NOMO-1 treated with dmso at 0.1 percent for 144 hours (cell line): ENCODE measurements around the gene ZNF25.
"Not testable (repeated sequence)": the region's sequence is repeated elsewhere in the genome, so short reads cannot be mapped to it uniquely, and the experiment has no call there.

ENCODE experiments used
- DNase-seq: peaks from one replicate; lab custom pipeline; 2025; ENCODE audit not compliant: unreplicated experiment; lab: John Stamatoyannopoulos, UW

The ZNF25 gene

DNA sequence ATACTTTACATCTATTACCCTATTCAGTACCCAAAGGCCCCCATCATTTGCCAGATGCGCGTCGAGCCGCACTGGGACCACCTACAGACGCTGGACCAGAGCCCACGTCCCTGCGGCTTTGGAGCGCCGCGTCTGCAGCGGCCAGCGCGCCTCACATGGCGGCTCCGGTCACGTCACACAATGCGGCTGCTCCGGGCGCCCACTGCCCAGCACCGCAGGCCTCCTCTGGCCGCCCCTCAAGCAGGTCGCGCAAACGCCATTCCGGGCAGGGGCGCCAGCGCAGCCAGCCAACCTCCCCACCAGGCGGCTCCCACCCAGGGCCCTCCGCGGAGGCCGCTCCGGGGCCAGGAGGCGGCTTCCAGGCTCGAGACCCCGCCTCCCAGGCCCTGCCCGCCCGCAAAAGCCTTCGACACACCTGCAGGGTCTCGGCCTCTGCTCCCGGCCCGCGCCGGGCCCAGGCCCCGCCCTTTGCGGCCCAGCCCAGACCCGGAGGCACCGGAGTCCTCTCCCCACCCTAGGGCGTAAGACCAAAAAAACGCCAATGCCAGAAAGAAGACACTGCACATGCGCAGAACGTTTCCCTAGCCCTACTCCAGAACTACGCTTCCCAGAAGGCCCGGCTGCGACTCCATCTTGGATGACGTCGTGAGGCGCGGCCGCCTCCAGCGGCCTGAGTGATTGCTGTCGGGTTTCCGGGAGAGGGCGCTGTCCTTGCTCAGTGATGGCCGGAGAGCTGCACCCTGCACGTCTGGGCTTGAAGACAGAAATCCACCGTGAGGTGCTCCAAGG, at the start of gene ZNF25:
ZNF25 (minus strand) TSS at position 557 of the 789 bp plus-strand sequence. CDS start 4,925 bp downstream, outside the sequence.
- peak; percentile 97 for DNase-seq

GRCh38 chr10:38025283-38025682, 48.8 kb upstream of the ZNF25 start:
- peak; percentile 23 for DNase-seq

DNA sequence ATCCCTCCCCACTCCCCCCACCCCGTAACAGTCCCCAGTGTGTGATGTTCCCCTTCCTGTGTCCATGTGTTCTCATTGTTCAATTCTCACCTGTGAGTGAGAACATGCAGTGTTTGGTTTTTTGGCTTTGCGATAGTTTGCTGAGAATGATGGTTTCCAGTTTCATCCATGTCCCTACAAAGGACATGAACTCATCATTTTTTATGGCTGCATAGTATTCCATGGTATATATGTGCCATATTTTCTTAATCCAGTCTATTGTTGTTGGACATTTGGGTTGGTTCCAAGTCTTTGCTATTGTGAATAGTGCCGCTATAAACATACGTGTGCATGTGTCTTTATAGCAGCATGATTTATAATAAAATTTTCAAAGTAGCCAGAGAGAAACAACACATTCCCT, 42.7 kb upstream of the ZNF25 start:
- DNase-seq, result not testable (repeated sequence)

- DNase-seq, result no peak
These were observed 39.9 kb upstream of the ZNF25 start for GRCh38 chr10:38016354-38016753.

- DNase-seq, result peak; percentile 84
These were observed 33.9 kb upstream of the ZNF25 start, which contains the start of gene ZNF33A for GRCh38 chr10:38010119-38010903. Gene ZNF33A (plus strand): TSS chr10:38010675. CDS start chr10:38012342, 1,667 bp downstream.

DNA sequence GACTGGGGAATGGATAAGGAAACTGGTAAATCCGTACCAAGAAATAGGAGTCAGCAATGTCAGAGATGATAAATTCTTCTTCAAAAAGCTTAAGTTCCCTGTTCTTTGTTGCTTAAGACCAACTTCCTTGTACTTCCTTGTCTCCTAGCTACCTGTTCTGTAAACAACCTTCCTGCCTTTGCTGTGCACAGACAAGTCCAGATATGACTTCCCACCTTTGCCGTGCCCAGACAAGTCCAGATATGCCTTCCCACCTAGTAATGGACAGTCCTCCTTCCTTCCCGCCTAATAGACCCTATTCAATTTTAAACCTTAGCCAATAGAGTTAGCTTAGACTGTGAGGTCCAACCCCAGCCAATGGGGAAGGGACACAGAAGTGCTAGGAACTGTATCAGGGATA, 31.5 kb upstream of the ZNF25 start:
- DNase-seq, result no peak

- no peak for DNase-seq
These were observed 31.1 kb upstream of the ZNF25 start for GRCh38 chr10:38007551-38007950.

GRCh38 chr10:38003588-38003987, 27.1 kb upstream of the ZNF25 start:
- DNase-seq, result no peak

DNA sequence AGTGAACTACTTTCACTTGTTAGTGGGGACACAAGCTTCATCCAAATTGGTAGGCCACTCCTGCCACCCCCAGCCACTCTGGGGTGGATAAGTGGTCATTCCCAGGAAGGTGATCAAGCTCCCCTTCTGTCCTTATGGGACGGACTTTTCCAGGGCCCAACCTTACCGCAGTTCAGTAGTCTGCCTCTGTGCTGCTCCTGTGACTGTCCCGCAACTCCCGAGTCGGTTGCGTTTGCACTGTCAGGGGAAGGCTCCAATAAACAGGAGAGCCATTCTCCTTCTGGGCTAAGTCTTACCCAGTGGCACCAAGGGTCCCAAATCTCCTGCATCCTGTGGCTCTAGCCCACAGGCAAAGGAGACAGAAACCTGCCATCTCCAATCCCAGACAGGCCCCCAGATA, 26.6 kb upstream of the ZNF25 start:
- DNase-seq, result no peak

GRCh38 chr10:38000474-38000873, 24.0 kb upstream of the ZNF25 start:
- DNase-seq, result not testable (repeated sequence)

DNA sequence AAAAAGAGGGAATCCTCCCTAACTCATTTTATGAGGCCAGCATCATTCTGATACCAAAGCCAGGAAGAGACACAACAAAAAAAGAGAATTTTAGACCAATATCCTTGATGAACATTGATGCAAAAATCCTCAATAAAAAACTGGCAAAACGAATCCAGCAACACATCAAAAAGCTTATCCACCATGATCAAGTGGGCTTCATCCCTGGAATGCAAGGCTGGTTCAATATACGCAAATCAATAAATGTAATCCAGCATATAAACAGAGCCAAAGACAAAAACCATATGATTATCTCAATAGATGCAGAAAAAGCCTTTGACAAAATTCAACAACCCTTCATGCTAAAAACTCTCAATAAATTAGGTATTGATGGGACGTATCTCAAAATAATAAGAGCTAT, 22.5 kb upstream of the ZNF25 start:
- DNase-seq, result not testable (repeated sequence)

DNA sequence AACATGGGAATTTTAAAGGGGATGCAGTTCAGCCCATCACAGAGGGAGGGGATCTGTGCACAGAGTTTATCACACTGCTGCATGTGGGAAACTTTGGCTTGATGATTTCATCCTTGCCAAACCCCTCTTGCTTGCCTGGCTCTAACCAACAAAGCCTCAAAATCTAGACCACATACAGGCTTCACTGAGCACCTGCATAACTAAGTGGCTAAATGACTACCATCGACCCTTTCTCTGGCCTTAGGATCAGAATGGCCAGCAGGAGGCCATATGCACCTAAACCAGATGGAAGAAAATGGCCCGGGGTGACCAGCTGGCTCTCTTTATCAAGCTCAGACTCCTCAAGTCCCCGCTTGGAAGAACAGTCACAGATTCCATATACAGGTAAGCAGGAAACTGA, 15.6 kb upstream of the ZNF25 start:
- DNase-seq, result no peak

DNA sequence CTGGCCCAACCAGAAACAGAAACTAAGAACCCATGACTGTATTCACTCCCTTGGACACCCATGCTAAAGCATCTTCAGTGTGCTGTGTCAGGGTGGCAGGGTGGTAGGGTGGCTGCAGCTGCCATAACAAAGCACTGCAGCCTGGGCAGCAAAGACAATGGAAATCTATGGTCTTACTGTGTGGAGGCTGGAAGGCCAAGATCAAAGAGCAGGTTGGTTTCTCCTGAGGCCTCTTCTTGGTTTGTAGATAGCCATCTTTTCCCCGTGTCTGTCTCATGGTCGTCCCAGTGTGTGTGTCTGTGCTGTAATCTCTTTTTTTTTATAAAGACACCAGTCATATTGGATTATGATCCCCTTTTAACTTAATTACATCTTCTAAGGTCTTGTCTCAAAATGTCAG, 15.2 kb upstream of the ZNF25 start:
- no peak for DNase-seq

DNA sequence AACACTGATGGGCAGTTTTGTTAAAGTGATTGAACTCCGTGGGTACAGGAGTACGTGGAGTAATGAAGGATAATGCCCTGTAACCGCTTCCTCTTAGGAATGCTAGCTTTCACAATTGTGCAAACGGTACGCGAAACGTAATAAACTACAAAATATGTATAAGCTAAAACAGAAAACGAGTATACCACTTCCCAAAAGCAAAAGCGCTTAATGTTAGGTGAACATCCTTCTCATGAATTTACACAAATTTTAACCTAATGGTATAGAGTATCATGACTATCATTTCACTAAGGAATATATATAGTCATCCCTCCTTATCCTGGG, 395 bp upstream of the ZNF25 start:
- DNase-seq, result no peak

- DNase-seq, result peak; percentile 27
These were observed 951 bp downstream of the ZNF25 start for GRCh38 chr10:37975401-37975991.

GRCh38 chr10:37972396-37972795, 4.1 kb downstream of the ZNF25 start:
- no peak for DNase-seq

DNA sequence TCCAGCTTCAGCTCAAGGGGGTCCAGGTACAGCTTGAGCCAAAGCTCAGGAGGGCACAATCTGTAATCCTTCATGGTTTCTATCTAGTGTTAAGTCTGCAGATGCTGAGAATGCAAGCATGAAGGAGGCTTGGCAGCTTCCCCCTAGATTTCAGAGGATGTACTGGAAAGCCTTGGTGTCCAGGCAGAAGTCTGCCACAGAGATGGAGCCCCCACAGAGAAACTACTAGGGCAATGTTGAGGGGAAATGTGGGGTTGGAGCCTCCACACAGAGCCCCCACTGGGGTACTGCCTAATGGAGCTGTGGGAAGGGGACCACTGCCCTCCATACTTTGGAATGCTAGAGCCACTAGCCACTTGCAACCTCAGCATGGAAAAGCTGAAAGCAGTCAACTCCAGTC, 11.4 kb downstream of the ZNF25 start:
- no peak for DNase-seq

DNA sequence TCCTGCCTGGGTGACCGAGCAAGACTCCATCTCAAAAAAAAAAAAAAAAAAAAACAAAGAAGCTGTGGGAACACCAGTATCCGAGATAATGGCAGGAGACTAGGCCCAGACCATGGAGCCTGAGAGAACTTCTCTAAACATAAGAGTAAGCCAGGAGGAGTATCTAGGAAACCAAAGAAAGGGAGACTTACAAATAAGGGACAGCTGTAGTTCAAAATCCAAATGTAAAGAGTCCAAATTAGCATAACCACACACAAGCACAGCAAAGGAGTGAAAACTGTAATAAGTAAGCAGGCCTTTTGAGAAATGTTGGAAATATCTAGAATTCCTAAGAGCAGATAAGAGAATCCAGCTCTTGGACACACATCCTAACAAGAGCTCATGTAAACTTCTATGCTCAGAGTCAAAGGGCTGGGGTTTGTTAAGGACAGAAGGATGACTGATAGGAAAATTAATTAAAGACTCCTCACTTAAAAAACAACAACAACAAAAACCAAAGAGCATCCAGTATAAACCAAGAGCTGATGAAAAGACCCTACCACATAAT, 15.8 kb downstream of the ZNF25 start:
- DNase-seq, result no peak

GRCh38 chr10:37957841-37958240, 18.6 kb downstream of the ZNF25 start:
- no peak for DNase-seq

- DNase-seq, result no peak
These were observed 23.5 kb downstream of the ZNF25 start for GRCh38 chr10:37952926-37953325.

DNA sequence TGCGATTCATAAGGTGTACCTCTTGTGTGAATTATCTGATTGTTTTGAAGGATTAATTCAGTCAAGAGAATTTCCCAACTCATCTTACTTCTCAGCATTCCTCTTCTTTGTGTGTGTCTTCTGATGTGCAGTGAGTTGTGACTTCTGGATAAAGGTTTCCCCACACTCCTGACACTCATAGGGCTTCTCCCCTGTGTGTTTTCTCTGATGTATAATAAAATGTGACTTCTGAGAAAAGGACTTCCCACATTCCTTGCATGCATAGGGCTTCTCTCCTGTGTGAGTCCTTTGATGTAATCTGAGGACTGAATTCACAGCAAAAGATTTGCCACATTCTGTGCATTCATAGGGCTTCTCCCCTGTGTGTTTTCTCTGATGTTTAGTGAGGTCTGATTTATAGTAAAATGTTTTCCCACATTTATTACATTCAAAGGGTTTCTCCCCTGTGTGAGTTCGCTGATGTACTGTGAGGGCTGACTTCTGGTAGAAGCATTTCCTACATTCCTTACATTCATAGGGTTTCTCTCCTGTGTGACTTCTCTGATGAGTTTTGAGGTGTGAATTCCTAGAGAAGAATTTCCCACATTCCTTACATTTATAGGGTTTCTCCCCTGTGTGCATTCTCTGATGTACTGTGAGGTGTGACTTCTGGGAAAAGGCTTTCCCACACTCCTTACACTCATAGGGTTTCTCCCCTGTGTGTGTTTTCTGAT, 24.2 kb downstream of the ZNF25 start:
- DNase-seq, result no peak
